Hepatocyte (in vitro differentiated cells): ENCODE measurements around the gene ANKRD10. TPM values are rescaled to one million over a fixed set of nuclear protein-coding genes. Genes with fewer than 3 reads are reported as not detected.
A peak's percentile ranks its signal among the peaks of the same experiment; 100 is the strongest.

Experiments used
- DNase-seq: peaks from one replicate; pipeline ENCODE4 v3.0.0-alpha.2; 2016; ENCODE audit warnings: low spot score
- H2AFZ ChIP-seq: fragments of 200-600 bp; sonication (generic); 2 replicates; pipeline ENCODE4 v1.6.0; 2016; ENCODE audit warnings: antibody characterized with exemption, mild to moderate bottlenecking
- H3K27ac ChIP-seq: fragments of 200-600 bp; sonication (generic); 2 replicates; pipeline ENCODE4 v1.5.1; 2016; ENCODE audit warnings: mild to moderate bottlenecking
- H3K27me3 ChIP-seq: fragments of 200-600 bp; sonication (generic); 2 replicates; pipeline ENCODE4 v1.6.1; 2016
- H3K36me3 ChIP-seq: fragments of 200-600 bp; sonication (generic); replicated peaks from 2 replicates; pipeline ENCODE4 v1.5.1; 2016; ENCODE audit warnings: low read depth; ENCODE audit not compliant: insufficient read depth
- H3K4me1 ChIP-seq: fragments of 200-600 bp; sonication (generic); 2 replicates; pipeline ENCODE4 v1.5.1; 2016; ENCODE audit warnings: mild to moderate bottlenecking, moderate library complexity; ENCODE audit not compliant: insufficient read depth
- H3K4me2 ChIP-seq: fragments of 200-600 bp; sonication (generic); 2 replicates; pipeline ENCODE4 v1.6.0; 2016
- H3K4me3 ChIP-seq: fragments of 200-600 bp; sonication (generic); 2 replicates; pipeline ENCODE4 v1.5.1; 2016; ENCODE audit warnings: mild to moderate bottlenecking
- H3K79me2 ChIP-seq: fragments of 200-600 bp; sonication (generic); 2 replicates; pipeline ENCODE4 v1.6.0; 2017; ENCODE audit warnings: mild to moderate bottlenecking
- H3K9me2 ChIP-seq: fragments of 200-600 bp; sonication (generic); replicated peaks from 2 replicates; pipeline ENCODE4 v1.6.0; 2017; ENCODE audit warnings: mild to moderate bottlenecking; ENCODE audit not compliant: insufficient read depth
- H3K9me3 ChIP-seq: fragments of 200-600 bp; sonication (generic); 2 replicates; pipeline ENCODE4 v1.5.1; 2016; ENCODE audit warnings: low read depth, mild to moderate bottlenecking
- H4K20me1 ChIP-seq: fragments of 200-600 bp; sonication (generic); 2 replicates; pipeline ENCODE4 v1.6.0; 2016; ENCODE audit warnings: mild to moderate bottlenecking; ENCODE audit not compliant: insufficient read depth, poor library complexity, severe bottlenecking
- CTCF ChIP-seq: fragments of 200-600 bp; sonication (generic); IDR thresholded peaks from 2 replicates; pipeline ENCODE4 v1.5.1; 2016; ENCODE audit warnings: antibody characterized with exemption, mild to moderate bottlenecking; ENCODE audit not compliant: poor library complexity
- EZH2 ChIP-seq: fragments of 200-600 bp; sonication (generic); IDR thresholded peaks from 2 replicates; pipeline ENCODE4 v1.6.1; 2016; ENCODE audit warnings: antibody characterized with exemption, mild to moderate bottlenecking, borderline replicate concordance
- EZH2phosphoT487 ChIP-seq: fragments of 200-600 bp; sonication (generic); IDR thresholded peaks from one replicate; pipeline ENCODE4 v1.6.1; 2018; ENCODE audit warnings: antibody characterized with exemption, mild to moderate bottlenecking, low read depth, moderate library complexity; ENCODE audit not compliant: unreplicated experiment, severe bottlenecking
- WGBS: methylation state at CpG from one replicate; pipeline ENCODE4 v1.1.6; 2016; ENCODE audit warnings: low lambda C conversion rate; ENCODE audit errors: missing lambda C conversion rate; 5-methylcytosine and 5-hydroxymethylcytosine counted together
- polyA plus RNA-seq: library from polyadenylated mRNA; unstranded; fragments of >200 nt; fragmentation: Nextera tagmentation; extraction: Ambion mirVana; gene quantifications from 2 replicates; pipeline ENCODE4 v1.2.1, GENCODE V29; 2016
- total RNA-seq: library from RNA; depleted of rRNA; stranded (reverse); fragments of >200 nt; gene quantifications from 2 replicates; pipeline ENCODE4 v1.2.3, GENCODE V29; 2014

The ANKRD10 gene
- total and polyA plus RNA-seq, 2 experiments from 2014 or later, result 104 to 143 TPM

- Histone ChIP-seq H3K4me1 (peaks cover 17% of the 10 kb centered on the region), H3K9me3 (no peaks in the 10 kb centered on the region), H3K27ac (peak overlapping the region; percentile 84), H3K27me3 (no peaks in the 10 kb centered on the region), H3K79me2 (no peaks in the 10 kb centered on the region), H3K36me3 (no peaks in the 10 kb centered on the region), H4K20me1 (no peaks in the 10 kb centered on the region), H3K4me3 (no peak overlapping the region), H3K4me2 (peak overlapping the region; percentile 66), H2AFZ (peak overlapping the region; percentile 29), H3K9me2 (no peaks in the 10 kb centered on the region)
- 55% methylated on average over 32 of the region's 34 CpGs for whole genome bisulfite sequencing
- DNase-seq, result peak; percentile 91
- TF ChIP-seq CTCF (no peak), EZH2 (no peak), EZH2phosphoT487 (no peak)
Observed at GRCh38 chr13:110869805-110870706, 44.8 kb downstream of the ANKRD10 start.

- no peaks in the 10 kb centered on the region for H3K9me2 ChIP-seq
- 94% methylated on average over 22 of the region's 22 CpGs for WGBS
- no peak overlapping the region for H3K4me2 ChIP-seq
- no peaks in the 10 kb centered on the region for H3K79me2 ChIP-seq
- no peaks in the 10 kb centered on the region for H3K9me3 ChIP-seq
- DNase-seq, result no peak
- peak overlapping the region; percentile 80 for H3K27ac ChIP-seq
- no peak overlapping the region for H3K4me3 ChIP-seq
- no peaks in the 10 kb centered on the region for H4K20me1 ChIP-seq
- no peaks in the 10 kb centered on the region for H3K36me3 ChIP-seq
- H3K4me1 ChIP-seq, result peaks cover 15% of the 10 kb centered on the region
- TF ChIP-seq CTCF (no peak), EZH2 (no peak), EZH2phosphoT487 (no peak)
- no peaks in the 10 kb centered on the region for H3K27me3 ChIP-seq
- no peak overlapping the region for H2AFZ ChIP-seq
Observed at GRCh38 chr13:110869231-110869804, 45.6 kb downstream of the ANKRD10 start.

- Histone ChIP-seq H3K9me2 (no peaks in the 10 kb centered on the region), H3K9me3 (no peaks in the 10 kb centered on the region), H3K4me3 (no peak overlapping the region), H3K79me2 (no peaks in the 10 kb centered on the region), H2AFZ (no peak overlapping the region), H3K4me2 (no peak overlapping the region), H3K36me3 (no peaks in the 10 kb centered on the region), H3K27me3 (no peaks in the 10 kb centered on the region), H3K27ac (peak overlapping the region; percentile 80), H3K4me1 (peaks cover 15% of the 10 kb centered on the region), H4K20me1 (no peaks in the 10 kb centered on the region)
- DNase-seq, result no peak
- 71% methylated on average over 5 of the region's 5 CpGs for WGBS
- no peak for TF ChIP-seq EZH2phosphoT487
- no peak for TF ChIP-seq EZH2
- TF ChIP-seq CTCF, result no peak
Observed at GRCh38 chr13:110868720-110869119, 46.1 kb downstream of the ANKRD10 start.
